Right renal pelvis (tissue), 4 donors: ENCODE measurements around the gene STRADA. TPM values are rescaled to one million over a fixed set of nuclear protein-coding genes. Genes with fewer than 3 reads are reported as not detected.
"Not testable (repeated sequence)": the region's sequence is repeated elsewhere in the genome, so short reads cannot be mapped to it uniquely, and the experiment has no call there.

Source experiments
- DNase-seq, 4 donors: peaks; one replicate each; pipeline ENCODE4 v3.0.0-alpha.2; 2013; ENCODE audit warnings: low read depth in 4 of 4, low spot score in 3 of 4, missing footprints in 1 of 4
- polyA plus RNA-seq, 4 donors: library from polyadenylated mRNA; unstranded; fragments of 120-200 nt; gene quantifications; one replicate each; pipeline ENCODE4 v1.2.1, GENCODE V29; 2013; ENCODE audit not compliant: insufficient read length in 4 of 4

STRADA gene
- polyA plus RNA-seq, 4 donors, result 39.5 to 51.2 (median 41.8) TPM

DNA sequence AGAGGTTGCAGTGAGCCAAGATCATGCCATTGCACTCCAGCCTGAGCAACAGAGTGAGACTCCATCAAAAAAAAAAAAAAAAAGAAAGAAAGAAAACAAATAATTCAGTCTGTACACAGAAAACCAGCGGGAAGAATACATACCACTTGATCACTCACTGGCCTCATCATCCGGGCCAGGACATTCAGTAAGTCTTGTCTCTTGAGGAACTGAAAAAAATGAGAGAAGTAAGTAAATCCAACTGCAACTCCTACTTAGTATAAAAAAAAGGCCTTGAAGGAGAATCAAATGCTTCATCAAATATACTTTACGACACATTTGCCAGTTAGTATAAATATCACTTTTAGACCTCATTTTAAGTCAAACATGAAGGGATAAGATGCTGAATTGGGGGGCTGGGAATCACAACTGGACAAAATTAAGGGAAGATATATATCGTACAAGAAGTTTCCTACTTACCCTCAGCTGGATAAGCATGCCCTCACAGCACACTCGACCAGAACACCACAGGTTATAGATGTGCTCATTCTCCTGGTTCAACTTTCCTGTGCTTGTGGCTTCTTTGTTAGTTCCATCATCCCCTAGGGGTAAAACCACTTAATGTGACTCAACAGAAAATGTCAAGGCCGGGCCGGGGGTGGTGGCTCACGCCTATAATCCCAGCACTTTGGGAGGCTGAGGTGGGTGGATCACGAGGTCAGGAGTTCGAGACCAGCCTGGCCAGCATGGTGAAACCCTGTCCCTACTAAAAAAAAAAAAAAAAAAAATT lies 19.4 kb upstream of the STRADA start:
- DNase-seq, result no peak

DNA sequence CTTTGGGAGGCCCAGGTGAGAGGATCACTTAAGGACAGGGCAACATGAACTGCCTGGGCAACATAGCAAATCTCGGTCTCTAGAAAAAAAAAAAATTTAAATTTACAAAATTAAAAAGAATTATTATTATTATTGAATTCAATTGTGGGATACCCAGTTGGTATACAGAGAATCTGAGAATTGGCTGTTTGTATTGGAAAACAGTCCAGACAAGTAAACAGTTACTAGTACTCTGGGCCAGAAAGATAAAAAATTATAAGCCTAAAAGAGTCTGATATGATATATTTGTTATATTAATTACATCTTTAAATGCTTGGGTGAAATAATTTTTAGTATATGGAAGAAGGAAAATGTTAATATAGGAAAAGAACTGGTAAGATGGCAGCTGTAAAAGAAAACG lies 16.8 kb upstream of the STRADA start:
- no peak for DNase-seq

DNA sequence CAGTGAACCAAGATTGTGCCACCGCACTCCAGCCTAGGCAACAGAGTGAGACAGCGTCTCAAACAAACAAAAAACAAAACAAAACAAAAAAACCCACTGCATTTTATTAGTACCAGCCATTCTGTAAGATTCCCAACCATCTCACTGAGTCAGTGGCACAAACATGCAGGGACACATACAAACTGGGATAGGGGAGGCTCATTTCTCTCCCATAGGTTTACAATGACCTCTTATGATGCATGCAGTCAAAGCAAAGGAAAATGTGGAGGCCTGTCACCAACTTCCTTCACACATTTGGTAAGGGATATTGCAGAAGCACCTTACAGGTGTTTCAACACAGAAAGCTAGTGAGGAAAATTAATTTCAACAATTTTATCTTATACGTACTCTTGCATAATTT lies 12.4 kb upstream of the STRADA start:
- DNase-seq, result no peak

DNA sequence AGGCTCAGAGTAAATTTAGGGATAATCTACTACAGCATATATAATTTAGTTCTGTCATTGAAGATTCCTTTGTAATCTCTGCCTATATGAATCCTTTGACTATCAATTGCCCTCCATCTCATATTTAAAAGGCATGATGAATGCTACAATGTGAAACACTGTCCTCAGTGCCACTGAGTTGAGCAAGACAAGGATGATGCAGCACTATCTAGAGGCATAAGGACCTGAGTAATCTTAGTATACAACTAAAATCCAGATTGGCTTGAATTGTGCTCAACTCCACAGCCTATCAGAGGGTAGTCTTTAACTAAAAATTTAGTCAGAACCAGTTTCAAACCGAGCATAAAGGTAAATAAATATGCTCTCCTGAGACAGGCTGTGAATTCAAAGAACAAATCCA lies 11.6 kb upstream of the STRADA start:
- no peak for DNase-seq

- DNase-seq, result no peak
These were observed 11.1 kb upstream of the STRADA start for GRCh38 chr17:63752707-63753106.

DNA sequence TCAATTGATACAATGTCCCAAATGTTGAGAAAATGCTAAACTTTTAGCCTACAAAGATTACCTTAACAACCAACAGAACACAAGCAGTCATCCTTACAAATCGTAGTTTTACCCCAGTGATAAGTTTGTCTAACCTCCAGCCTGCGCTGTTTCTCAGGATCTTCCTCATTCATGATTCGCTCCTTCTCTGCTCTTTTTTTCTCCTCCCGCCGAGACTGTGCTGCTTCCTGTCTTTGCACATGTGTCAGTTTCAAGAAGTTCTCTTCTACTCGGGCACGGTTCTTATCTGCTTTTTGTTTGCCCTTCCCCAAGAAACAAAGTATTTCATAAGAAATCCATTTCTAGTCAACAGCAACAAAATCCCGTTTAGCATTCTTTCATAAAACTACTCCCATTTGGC lies 10.2 kb upstream of the STRADA start:
- DNase-seq, result no peak

- peak in 3 of 4 donors; percentile 0 to 41 (median 2) for DNase-seq
These were observed 524 bp downstream of the STRADA start for GRCh38 chr17:63741143-63741407.

GRCh38 chr17:63740464-63741142 lies 996 bp downstream of the STRADA start:
- DNase-seq, result peak in 2 of 4 donors; percentile 5 to 9

DNA sequence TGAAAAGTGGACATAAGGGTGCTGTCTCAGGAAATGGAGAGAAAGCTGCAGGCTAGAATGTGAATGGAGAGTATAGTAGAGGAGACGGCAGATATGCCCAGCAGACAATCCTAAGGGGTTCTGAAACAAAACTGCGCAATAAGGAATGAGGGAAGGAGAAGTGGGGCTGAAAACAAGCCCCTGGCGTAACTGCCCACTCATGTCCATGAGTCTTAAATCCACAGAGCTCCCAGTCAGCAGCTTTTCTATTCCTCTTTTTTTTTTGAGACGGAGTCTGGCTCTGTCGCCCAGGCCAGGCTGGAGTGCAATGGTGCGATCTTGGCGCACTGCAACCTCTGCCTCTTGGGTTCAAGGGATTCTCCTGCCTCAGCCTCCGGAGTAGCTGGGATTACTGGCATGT lies 5.9 kb downstream of the STRADA start:
- DNase-seq, result no peak

DNA sequence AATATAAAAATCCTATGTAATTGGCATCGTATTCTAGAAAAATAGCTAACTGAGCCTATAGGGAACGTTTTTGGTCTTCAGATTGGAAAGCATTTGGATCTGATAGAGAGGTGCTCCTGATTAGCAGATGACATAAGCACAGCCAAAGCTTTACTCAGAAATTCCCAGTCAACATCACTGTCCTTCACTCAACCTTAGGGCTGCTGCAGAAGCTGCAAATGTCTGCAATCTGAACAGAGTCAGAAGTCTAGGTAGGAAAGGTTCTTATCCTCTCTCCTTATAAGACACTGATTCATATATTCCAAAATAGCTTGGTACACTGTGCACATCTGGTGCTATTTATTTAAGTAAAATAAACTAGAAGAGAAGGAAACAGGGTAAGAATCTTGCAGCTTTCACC lies 19.2 kb downstream of the STRADA start:
- DNase-seq, result no peak

GRCh38 chr17:63720194-63720593 lies 21.4 kb downstream of the STRADA start:
- DNase-seq, result not testable (repeated sequence)

DNA sequence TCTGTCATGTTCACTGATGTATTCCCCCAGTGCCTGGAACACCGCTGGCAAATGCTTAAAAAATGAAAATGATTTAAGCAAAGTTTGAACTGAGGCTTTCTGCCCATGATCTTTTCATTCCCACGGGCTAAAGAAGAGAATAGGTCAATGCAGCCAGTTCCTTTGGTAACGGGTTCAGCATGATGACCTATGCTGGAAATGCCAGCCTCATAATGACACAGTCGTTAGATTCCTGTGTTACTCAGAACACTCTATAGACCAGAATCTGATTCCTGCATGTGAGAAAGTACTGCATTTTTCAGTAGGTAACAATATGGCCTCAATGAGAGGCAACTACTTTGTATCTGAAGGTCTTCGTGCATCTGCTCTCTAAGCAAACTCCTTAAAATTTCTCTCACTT lies 22.6 kb downstream of the STRADA start:
- DNase-seq, result no peak

DNA sequence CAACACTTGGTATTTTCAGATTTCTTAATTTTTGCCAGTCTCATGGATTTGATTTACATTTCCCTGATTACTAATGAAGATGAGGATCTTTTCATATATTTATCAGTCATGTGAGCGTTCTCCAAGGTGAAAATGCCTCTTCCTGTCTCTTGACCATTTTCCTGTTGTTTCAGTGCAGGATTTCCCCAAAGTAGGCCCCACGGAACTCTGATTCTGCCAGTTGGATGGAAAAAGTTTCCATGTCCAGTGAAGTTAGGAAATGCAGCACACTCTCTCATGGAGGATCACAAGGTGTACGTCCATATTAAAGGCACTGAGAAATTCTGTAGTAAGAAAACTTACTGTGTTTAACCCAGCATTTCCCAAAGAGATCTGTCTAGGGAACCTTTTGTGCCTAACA lies 25.2 kb downstream of the STRADA start:
- DNase-seq, result no peak

- DNase-seq, result peak in 1 of 4 donors; percentile 7
These were observed 26.9 kb downstream of the STRADA start for GRCh38 chr17:63714550-63715277.

DNA sequence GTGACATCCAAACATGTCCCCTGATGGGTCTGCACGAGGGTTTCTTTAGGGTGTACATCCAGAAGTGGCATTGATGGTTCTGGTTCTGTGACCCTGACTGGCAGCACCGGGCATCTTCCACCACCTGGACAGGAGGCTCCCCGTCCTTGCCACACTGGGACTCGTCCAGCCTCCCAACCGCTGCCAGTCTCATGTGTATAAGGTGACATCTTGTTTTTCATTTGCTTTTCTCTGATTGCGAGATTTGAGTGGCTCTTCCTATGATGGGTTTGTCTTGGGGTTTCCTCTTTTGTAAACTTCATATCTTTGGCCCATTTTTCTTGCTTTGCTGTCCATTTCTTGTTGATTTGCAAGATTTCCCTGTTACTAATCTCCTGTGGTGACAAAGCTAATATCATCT lies 32.5 kb downstream of the STRADA start:
- no peak for DNase-seq

GRCh38 chr17:63707151-63707550 lies 34.4 kb downstream of the STRADA start:
- no peak for DNase-seq

- no peak for DNase-seq
These were observed 35.1 kb downstream of the STRADA start for GRCh38 chr17:63706336-63707082.

GRCh38 chr17:63705657-63706056 lies 35.9 kb downstream of the STRADA start:
- no peak for DNase-seq

- no peak for DNase-seq
These were observed 36.8 kb downstream of the STRADA start for GRCh38 chr17:63704836-63705235.

DNA sequence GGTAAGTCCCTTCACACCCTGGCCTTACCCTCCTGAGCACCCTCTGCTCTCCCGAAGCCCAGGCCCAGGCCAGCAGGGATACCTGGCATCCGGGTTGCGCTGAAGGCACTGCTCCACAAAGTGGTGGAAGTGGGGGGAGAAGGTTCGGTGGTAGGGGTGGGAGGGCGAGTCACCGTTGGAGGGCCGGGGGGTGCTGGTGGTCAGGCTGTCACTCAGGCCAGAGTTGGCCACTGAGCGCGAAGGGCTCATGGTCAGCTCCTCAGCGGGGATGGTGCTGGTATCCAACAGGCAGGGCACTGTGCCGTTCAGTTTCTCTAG lies 37.4 kb downstream of the STRADA start:
- no peak for DNase-seq

DNA sequence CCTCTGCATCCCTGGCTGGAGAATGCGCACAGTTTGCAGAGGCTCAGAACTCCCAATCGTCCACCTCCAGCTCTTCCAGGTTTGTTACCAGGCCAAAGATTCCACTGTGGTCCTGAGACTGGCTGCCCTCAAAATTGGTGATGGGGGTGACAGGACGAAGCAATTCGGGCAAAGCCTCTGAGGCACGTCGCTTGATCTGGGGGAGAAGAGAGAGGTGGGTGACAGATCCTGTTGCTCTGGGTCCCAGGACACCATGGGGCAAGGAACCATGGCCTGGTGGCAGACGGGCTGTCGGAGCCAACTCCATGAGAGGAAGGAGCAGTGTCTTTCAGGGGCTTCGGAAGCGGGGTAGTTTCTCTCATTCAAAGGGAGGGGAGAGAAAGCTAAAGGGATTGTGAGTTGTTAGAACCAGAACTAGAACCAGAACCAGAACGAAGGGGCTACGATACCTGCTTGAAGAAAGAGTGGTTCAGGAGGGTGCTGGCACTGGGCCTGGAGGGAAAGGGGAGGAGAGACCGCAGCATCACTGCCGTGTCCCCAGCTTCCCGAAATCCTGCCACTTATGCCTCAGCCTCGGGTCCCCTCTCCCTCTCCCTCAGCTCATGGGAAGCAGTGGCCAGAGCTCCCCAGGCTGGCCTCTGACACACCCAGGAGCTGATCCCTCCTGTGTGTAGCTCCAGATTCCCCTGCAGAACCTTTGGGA lies 37.9 kb downstream of the STRADA start:
- no peak for DNase-seq
